ENCODE results near the gene TMEM94.
"Not testable (repeated sequence)": the region's sequence is repeated elsewhere in the genome, so short reads cannot be mapped to it uniquely, and the experiment has no call there.

TMEM94 gene

DNA sequence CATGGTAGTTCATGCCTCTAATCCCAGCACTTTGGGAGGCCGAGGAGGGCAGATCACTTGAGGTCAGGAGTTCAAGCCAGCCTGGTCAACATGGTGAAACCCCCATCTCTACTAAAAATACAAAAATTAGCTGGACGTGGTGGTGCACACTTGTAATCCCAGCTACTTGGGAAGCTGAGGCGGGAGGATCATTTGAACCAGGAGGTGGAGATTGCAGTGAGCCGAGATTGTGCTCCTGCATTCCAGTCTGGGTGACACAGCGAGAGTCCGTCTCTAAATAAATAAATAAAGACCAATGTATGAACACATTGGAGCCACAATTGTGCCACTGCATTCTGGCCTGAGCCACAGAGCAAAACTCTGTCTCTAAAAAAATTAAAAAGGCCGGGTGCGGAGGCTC lies 19.0 kb upstream of the TMEM94 start:
- H3K9me3 Mint-ChIP-seq, H3K36me3 Mint-ChIP-seq, H3K4me3 Mint-ChIP-seq, H3K4me1 Mint-ChIP-seq, ATAC-seq, H3K27ac Mint-ChIP-seq: not testable (repeated sequence)
- peaks cover 21% of the 10 kb centered on the region for H3K27me3 Mint-ChIP-seq

DNA sequence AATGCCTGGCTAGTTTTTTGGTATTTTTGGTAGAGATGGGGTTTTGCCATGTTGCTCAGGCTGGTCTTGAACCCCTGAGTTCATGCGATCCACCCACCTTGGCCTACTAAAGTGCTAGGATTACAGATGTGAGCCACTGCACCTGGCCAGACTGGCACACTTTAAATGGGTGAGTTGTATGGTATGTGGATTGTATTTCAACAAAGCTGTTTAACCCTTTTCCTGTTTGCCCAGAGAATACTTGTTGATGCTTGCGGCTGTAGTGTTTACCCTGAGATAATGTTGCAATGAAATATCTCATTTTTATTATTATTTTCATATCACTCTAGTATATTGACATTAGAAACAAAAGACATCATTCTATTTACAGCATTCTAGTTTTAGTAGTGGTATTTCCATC lies 17.1 kb upstream of the TMEM94 start:
- Mint-ChIP-seq H3K9me3 (no peaks in the 10 kb centered on the region), H3K27me3 (peaks cover 9% of the 10 kb centered on the region), H3K36me3 (no peaks in the 10 kb centered on the region), H3K27ac (no peak overlapping the region), H3K4me3 (no peak overlapping the region), H3K4me1 (no peaks in the 10 kb centered on the region)
- no peak for ATAC-seq

- H3K27me3 Mint-ChIP-seq = peaks cover 6% of the 10 kb centered on the region
- ATAC-seq = no peak
These were observed 15.5 kb upstream of the TMEM94 start for GRCh38 chr17:75440738-75441448.

GRCh38 chr17:75442168-75443103 lies 14.0 kb upstream of the TMEM94 start:
- H3K36me3 Mint-ChIP-seq = no peaks in the 10 kb centered on the region
- H3K9me3 Mint-ChIP-seq = no peaks in the 10 kb centered on the region
- H3K4me3 Mint-ChIP-seq = no peak overlapping the region
- H3K27me3 Mint-ChIP-seq = no peaks in the 10 kb centered on the region
- H3K4me1 Mint-ChIP-seq = no peaks in the 10 kb centered on the region
- ATAC-seq = no peak
- H3K27ac Mint-ChIP-seq = no peak overlapping the region

More at GRCh38 chr17:75440738-75441448, 15.5 kb upstream of the TMEM94 start:
- Mint-ChIP-seq H3K4me3 (no peak overlapping the region), H3K27ac (no peak overlapping the region), H3K9me3 (no peaks in the 10 kb centered on the region), H3K4me1 (no peaks in the 10 kb centered on the region), H3K36me3 (no peaks in the 10 kb centered on the region)

DNA sequence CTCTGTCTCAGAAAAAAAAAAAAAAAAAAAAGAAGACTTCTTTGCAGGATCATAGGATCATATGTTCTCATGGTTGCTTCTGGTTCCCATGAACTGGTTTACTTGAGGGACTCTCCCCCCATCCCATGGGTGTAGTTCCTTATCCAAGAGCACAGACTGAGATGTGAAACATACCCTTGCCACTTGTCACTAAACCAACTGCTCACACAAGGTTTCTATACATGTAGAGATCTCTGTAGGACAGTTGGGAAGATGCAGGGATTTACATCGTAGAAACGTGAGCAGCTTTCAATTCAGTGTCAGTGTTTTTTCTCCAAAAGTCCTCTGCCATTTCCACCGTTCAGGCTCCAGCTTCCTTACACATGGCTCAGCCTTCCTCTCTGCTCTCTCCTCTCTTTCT lies 11.1 kb upstream of the TMEM94 start:
- Mint-ChIP-seq H3K36me3 (no peaks in the 10 kb centered on the region), H3K4me1 (no peaks in the 10 kb centered on the region), H3K9me3 (no peaks in the 10 kb centered on the region), H3K27me3 (no peaks in the 10 kb centered on the region), H3K4me3 (no peak overlapping the region), H3K27ac (no peak overlapping the region)
- ATAC-seq = no peak

DNA sequence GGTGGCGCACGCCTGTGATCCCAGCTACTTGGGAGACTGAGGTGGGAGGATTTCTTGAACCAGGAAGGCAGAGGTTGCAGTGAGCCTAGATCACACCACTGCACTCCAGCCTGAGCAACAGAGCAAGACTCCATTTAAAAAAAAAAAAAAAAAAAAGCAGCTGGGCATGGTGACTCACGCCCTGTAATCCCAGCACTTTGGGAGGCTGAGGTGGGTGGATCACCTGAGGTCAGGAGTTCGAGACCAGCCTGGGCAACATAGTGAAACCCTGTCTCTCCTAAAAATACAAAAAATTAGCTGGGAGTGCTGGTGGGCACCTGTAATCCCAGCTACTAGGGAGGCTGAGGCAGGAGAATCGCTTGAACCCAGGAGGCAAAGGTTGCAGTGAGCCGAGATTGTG lies 10.5 kb upstream of the TMEM94 start:
- H3K36me3 Mint-ChIP-seq, H3K27me3 Mint-ChIP-seq, H3K27ac Mint-ChIP-seq: not testable (repeated sequence)

GRCh38 chr17:75447951-75448856 lies 8.2 kb upstream of the TMEM94 start:
- Mint-ChIP-seq H3K27ac (no peak overlapping the region), H3K4me3 (no peak overlapping the region), H3K27me3 (no peaks in the 10 kb centered on the region), H3K9me3 (no peaks in the 10 kb centered on the region), H3K36me3 (no peaks in the 10 kb centered on the region), H3K4me1 (no peaks in the 10 kb centered on the region)
- ATAC-seq = no peak

More for the DNA sequence above, 10.5 kb upstream of the TMEM94 start:
- not testable (repeated sequence) for H3K4me3 Mint-ChIP-seq, ATAC-seq, H3K4me1 Mint-ChIP-seq, H3K9me3 Mint-ChIP-seq

GRCh38 chr17:75450270-75450669 lies 6.2 kb upstream of the TMEM94 start:
- no peak overlapping the region for H3K27ac Mint-ChIP-seq
- H3K4me1 Mint-ChIP-seq = peaks cover 11% of the 10 kb centered on the region
- H3K4me3 Mint-ChIP-seq = no peak overlapping the region
- H3K27me3 Mint-ChIP-seq = no peaks in the 10 kb centered on the region
- no peak for ATAC-seq
- no peaks in the 10 kb centered on the region for H3K9me3 Mint-ChIP-seq
- no peaks in the 10 kb centered on the region for H3K36me3 Mint-ChIP-seq

- Mint-ChIP-seq H3K36me3 (no peaks in the 10 kb centered on the region), H3K27ac (no peak overlapping the region), H3K9me3 (no peaks in the 10 kb centered on the region), H3K4me1 (peaks cover 31% of the 10 kb centered on the region), H3K27me3 (no peaks in the 10 kb centered on the region), H3K4me3 (no peak overlapping the region)
- no peak for ATAC-seq
These were observed 2.2 kb upstream of the TMEM94 start for GRCh38 chr17:75454193-75454592.

GRCh38 chr17:75454672-75455071 lies 1.8 kb upstream of the TMEM94 start:
- ATAC-seq, H3K27ac Mint-ChIP-seq, H3K36me3 Mint-ChIP-seq, H3K9me3 Mint-ChIP-seq, H3K4me3 Mint-ChIP-seq, H3K27me3 Mint-ChIP-seq: not testable (repeated sequence)
- peaks cover 36% of the 10 kb centered on the region for H3K4me1 Mint-ChIP-seq

GRCh38 chr17:75456039-75456416 lies 407 bp upstream of the TMEM94 start:
- peaks cover 43% of the 10 kb centered on the region for H3K4me1 Mint-ChIP-seq
- H3K36me3 Mint-ChIP-seq = no peaks in the 10 kb centered on the region
- peak overlapping the region; percentile 92 for H3K4me3 Mint-ChIP-seq
- peak overlapping the region; percentile 90 for H3K27ac Mint-ChIP-seq
- ATAC-seq = peak; percentile 5
- H3K9me3 Mint-ChIP-seq = no peaks in the 10 kb centered on the region
- H3K27me3 Mint-ChIP-seq = no peaks in the 10 kb centered on the region

DNA sequence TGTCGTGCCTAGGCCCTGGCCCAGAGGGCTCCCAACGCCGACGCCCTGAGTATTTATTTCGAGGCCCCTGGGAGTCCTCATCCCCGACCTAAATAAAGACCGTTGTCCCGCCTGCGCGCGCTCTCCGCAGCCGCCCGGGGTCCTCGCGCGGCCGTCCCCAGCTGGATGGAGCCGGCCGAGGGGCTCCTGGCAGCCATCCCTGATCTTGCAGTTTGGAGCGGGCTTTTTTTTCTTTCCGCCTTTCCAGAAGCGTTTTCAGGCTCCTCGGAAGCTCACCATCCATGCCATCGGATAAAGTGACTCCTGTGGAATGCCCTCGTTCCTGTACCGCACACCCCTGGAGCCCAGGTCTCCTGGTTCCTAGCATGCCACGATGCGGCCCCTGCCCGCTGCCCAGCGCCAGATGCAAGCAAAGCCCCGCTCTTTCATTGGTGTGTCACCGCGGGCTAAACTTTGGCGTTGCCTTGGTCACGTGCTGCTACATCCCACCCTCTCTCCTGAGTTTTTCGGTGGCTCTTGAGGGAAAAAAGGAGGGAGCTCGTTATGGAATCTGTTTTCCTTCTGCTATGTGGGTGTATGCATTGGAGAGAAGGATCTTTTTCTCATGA lies 716 bp downstream of the TMEM94 start:
- H3K36me3 Mint-ChIP-seq = no peaks in the 10 kb centered on the region
- peak; percentile 27 for ATAC-seq
- H3K27me3 Mint-ChIP-seq = no peaks in the 10 kb centered on the region
- H3K4me3 Mint-ChIP-seq = peak overlapping the region; percentile 92
- no peaks in the 10 kb centered on the region for H3K9me3 Mint-ChIP-seq
- peak overlapping the region; percentile 90 for H3K27ac Mint-ChIP-seq
- peaks cover 43% of the 10 kb centered on the region for H3K4me1 Mint-ChIP-seq

DNA sequence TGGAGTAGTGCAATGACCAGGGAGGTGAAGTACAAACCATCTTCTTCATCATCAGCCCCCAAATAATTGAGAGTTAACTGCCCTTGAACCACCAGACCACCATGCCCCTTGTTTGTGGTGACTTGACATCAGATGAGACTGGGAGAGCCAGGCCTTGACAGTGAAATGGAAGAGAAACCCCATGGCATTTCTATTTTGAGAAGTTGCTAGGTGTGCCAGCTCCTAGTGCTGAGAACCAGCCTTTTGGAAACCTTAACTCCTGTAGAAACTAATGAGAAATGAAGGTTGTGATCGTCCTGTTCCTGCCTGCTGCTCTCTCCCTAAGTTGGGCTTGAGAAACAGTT lies 2.8 kb downstream of the TMEM94 start:
- Mint-ChIP-seq H3K36me3 (no peaks in the 10 kb centered on the region), H3K4me3 (no peak overlapping the region), H3K27ac (peak overlapping the region; percentile 7), H3K27me3 (no peaks in the 10 kb centered on the region), H3K9me3 (no peaks in the 10 kb centered on the region), H3K4me1 (peaks cover 47% of the 10 kb centered on the region)
- ATAC-seq = no peak

GRCh38 chr17:75459590-75460267 lies 3.3 kb downstream of the TMEM94 start:
- peak overlapping the region; percentile 7 for H3K27ac Mint-ChIP-seq
- no peaks in the 10 kb centered on the region for H3K9me3 Mint-ChIP-seq
- H3K4me3 Mint-ChIP-seq = no peak overlapping the region
- no peaks in the 10 kb centered on the region for H3K27me3 Mint-ChIP-seq
- H3K4me1 Mint-ChIP-seq = peaks cover 48% of the 10 kb centered on the region
- ATAC-seq = no peak
- H3K36me3 Mint-ChIP-seq = no peaks in the 10 kb centered on the region

Measured in stimulated activated memory B cell treated with anti-CD40 and anti-IgM and Interleukin-4, amounts not matched to agents 10 μg/mL and 1 μg/mL and 100 μg/mL, for 72 hours (primary cell).